ENCODE data around the gene OR10J5.
"Not testable (repeated sequence)": the region's sequence is repeated elsewhere in the genome, so short reads cannot be mapped to it uniquely, and the experiment has no call there.

DNA sequence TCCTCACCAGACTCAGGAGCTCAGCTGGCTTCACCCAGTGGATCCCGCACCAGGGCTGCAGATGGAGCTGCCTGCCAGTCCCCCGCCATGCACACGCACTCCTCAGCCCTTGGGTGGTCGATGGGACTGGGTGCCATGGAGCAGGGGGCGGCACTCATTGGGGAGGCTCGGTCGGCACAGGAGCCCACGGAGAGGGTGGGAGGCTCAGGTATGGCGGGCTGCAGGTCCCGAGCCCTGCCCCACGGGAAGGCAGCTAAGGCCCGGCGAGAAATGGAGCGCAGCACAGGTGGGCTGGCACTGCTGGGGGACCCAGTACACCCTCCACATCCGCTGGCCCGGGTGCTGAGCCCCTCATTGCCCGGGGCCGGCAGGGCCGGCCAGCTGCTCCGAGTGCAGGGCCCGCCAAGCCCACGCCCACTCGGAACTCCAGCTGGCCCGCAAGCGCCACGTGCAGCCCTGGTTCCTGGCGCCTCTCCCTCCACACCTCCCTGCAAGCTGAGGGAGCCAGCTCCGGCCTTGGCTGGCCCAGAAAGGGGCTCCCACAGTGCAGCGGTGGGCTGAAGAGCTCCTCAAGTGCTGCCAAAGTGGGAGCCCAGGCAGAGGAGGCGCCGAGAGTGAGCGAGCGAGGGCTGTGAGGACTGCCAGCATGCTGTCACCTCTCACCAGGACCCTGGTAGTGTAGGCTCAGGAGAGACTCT lies 41.1 kb downstream of the OR10J5 start:
- TF ChIP-seq, protein P1, sequence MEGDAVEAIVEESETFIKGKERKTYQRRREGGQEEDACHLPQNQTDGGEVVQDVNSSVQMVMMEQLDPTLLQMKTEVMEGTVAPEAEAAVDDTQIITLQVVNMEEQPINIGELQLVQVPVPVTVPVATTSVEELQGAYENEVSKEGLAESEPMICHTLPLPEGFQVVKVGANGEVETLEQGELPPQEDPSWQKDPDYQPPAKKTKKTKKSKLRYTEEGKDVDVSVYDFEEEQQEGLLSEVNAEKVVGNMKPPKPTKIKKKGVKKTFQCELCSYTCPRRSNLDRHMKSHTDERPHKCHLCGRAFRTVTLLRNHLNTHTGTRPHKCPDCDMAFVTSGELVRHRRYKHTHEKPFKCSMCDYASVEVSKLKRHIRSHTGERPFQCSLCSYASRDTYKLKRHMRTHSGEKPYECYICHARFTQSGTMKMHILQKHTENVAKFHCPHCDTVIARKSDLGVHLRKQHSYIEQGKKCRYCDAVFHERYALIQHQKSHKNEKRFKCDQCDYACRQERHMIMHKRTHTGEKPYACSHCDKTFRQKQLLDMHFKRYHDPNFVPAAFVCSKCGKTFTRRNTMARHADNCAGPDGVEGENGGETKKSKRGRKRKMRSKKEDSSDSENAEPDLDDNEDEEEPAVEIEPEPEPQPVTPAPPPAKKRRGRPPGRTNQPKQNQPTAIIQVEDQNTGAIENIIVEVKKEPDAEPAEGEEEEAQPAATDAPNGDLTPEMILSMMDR (IDR thresholded peaks at IDR 0.05): not testable (repeated sequence)
- TF ChIP-seq, protein P2, sequence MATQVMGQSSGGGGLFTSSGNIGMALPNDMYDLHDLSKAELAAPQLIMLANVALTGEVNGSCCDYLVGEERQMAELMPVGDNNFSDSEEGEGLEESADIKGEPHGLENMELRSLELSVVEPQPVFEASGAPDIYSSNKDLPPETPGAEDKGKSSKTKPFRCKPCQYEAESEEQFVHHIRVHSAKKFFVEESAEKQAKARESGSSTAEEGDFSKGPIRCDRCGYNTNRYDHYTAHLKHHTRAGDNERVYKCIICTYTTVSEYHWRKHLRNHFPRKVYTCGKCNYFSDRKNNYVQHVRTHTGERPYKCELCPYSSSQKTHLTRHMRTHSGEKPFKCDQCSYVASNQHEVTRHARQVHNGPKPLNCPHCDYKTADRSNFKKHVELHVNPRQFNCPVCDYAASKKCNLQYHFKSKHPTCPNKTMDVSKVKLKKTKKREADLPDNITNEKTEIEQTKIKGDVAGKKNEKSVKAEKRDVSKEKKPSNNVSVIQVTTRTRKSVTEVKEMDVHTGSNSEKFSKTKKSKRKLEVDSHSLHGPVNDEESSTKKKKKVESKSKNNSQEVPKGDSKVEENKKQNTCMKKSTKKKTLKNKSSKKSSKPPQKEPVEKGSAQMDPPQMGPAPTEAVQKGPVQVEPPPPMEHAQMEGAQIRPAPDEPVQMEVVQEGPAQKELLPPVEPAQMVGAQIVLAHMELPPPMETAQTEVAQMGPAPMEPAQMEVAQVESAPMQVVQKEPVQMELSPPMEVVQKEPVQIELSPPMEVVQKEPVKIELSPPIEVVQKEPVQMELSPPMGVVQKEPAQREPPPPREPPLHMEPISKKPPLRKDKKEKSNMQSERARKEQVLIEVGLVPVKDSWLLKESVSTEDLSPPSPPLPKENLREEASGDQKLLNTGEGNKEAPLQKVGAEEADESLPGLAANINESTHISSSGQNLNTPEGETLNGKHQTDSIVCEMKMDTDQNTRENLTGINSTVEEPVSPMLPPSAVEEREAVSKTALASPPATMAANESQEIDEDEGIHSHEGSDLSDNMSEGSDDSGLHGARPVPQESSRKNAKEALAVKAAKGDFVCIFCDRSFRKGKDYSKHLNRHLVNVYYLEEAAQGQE (IDR thresholded peaks at IDR 0.05; ENCODE audit: insufficient read depth in 1 of 2, low read depth in 2 of 2, low read length in 1 of 2): not testable (repeated sequence)
- TF ChIP-seq TCF7L2 (IDR thresholded peaks at IDR 0.05; ENCODE audit: low read depth, low read length): not testable (repeated sequence)
